Neural crest cell (in vitro differentiated cells): ENCODE measurements around the gene CEP63. TPM values are rescaled to one million over a fixed set of nuclear protein-coding genes. Genes with fewer than 3 reads are reported as not detected.
"Not testable (repeated sequence)": the region's sequence is repeated elsewhere in the genome, so short reads cannot be mapped to it uniquely, and the experiment has no call there.

Experiments
- DNase-seq: peaks from one replicate; pipeline ENCODE4 v3.0.0; 2021; ENCODE audit warnings: low read depth, mixed read lengths, low spot score
- H3K27ac Mint-ChIP-seq: one replicate; pipeline ENCODE4 v1.8.0; 2021; ENCODE audit warnings: mild to moderate bottlenecking, mixed read lengths; ENCODE audit not compliant: unreplicated experiment
- H3K27me3 Mint-ChIP-seq: 2 replicates; pipeline ENCODE4 v1.8.0; 2021; ENCODE audit warnings: low read depth, mild to moderate bottlenecking, mixed read lengths
- H3K36me3 Mint-ChIP-seq: 2 replicates; pipeline ENCODE4 v1.8.0; 2021; ENCODE audit warnings: low read depth, mild to moderate bottlenecking, mixed read lengths
- H3K4me1 Mint-ChIP-seq: 2 replicates; pipeline ENCODE4 v1.8.0; 2021; ENCODE audit warnings: mixed read lengths
- H3K4me3 Mint-ChIP-seq: one replicate; pipeline ENCODE4 v1.8.0; 2021; ENCODE audit warnings: mild to moderate bottlenecking, mixed read lengths
- H3K9me3 Mint-ChIP-seq: 2 replicates; pipeline ENCODE4 v1.8.0; 2021; ENCODE audit warnings: mixed read lengths
- total RNA-seq: library from RNA; stranded (reverse); gene quantifications from 2 replicates; pipeline ENCODE4 v1.2.1, GENCODE V29; 2021
- TF ChIP-seq, protein P1 (sequence below): fragments of 200-600 bp; sonication (generic); conservative IDR thresholded peaks from 2 replicates; pipeline ENCODE4 v1.5.0; 2021; ENCODE audit warnings: antibody characterized with exemption, mild to moderate bottlenecking

Gene CEP63
- total RNA-seq, 1 donor from 2014 or later, result 27.0 TPM

DNA sequence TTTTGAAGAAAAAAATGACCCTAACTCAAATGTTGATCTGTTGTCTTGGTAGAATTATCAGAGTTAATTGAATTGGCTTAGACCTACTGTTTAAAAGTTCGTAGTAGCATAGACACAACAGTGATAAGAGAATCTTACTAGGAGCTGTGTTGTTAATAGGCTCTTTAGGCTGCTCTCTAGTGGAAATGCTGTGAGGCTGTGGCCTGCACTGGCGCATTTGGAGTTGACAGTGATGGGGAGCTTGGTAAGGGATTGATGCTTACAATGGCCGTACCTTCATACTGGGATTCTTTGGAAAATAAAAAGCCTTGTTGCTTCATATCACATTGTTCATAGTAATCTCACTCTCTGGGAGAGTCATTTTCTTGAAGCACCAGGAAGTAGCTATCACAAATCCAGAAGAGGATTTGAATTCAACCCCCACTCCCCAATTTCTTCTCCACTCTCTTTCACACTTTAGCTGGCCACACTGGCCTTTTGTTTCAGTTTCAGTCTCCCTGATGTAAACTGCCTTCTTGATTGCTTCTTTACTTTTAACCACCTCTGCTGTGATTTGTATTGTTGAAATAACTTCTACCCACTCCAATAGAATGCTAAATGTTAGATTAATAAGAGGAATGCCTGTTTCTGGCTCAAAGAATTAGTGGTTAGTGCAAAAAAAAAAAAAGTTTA, 56.6 kb downstream of the CEP63 start:
- DNase-seq, result no peak
- Mint-ChIP-seq H3K4me3 (no peak overlapping the region), H3K36me3 (peaks cover 7% of the 10 kb centered on the region), H3K9me3 (no peaks in the 10 kb centered on the region), H3K27ac (peak overlapping the region; percentile 38), H3K4me1 (no peaks in the 10 kb centered on the region), H3K27me3 (no peaks in the 10 kb centered on the region)
- TF ChIP-seq, protein P1, sequence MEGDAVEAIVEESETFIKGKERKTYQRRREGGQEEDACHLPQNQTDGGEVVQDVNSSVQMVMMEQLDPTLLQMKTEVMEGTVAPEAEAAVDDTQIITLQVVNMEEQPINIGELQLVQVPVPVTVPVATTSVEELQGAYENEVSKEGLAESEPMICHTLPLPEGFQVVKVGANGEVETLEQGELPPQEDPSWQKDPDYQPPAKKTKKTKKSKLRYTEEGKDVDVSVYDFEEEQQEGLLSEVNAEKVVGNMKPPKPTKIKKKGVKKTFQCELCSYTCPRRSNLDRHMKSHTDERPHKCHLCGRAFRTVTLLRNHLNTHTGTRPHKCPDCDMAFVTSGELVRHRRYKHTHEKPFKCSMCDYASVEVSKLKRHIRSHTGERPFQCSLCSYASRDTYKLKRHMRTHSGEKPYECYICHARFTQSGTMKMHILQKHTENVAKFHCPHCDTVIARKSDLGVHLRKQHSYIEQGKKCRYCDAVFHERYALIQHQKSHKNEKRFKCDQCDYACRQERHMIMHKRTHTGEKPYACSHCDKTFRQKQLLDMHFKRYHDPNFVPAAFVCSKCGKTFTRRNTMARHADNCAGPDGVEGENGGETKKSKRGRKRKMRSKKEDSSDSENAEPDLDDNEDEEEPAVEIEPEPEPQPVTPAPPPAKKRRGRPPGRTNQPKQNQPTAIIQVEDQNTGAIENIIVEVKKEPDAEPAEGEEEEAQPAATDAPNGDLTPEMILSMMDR, result no peak

DNA sequence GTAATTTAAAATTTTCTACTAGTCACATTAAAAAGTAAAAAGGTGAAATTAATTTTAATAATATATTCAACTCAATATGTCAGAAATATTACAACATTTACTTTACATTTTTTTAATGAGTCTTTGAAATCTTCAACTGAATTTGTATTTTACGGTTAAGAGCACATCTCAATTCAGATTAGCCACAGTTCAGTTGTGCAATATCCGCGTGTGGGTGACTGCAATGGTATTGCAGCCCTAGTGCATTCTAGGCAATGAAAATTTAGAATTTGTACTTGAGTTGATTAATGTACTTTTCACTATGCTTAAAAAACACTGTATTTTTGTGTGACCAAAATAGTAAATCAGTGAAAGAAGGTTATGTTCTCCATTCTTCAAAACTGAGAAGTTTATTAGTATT, 57.3 kb downstream of the CEP63 start:
- H3K4me1 Mint-ChIP-seq, result no peaks in the 10 kb centered on the region
- H3K4me3 Mint-ChIP-seq, result no peak overlapping the region
- TF ChIP-seq, protein P1, result no peak
- no peak for DNase-seq
- no peaks in the 10 kb centered on the region for H3K27me3 Mint-ChIP-seq
- no peak overlapping the region for H3K27ac Mint-ChIP-seq
- no peaks in the 10 kb centered on the region for H3K9me3 Mint-ChIP-seq
- peaks cover 9% of the 10 kb centered on the region for H3K36me3 Mint-ChIP-seq

DNA sequence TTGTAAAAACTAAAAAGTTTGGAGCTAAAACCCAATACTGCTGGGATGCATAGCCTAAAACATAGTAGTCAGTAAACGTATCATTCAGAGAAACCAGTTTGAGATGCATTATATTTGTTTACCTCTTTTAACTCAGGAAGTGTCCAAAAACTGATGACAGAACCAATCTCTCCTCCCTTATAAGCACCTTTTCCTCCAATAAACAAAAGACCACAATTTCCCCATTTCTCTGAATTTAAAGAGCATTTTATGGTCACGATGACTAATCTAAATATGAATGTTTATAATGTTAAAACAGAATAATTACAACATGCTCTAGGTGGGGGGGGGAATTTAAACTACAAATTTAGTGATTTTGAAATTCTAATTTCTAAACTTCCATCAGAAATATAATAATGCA, 58.5 kb downstream of the CEP63 start:
- no peak for DNase-seq
- Mint-ChIP-seq H3K36me3 (peaks cover 14% of the 10 kb centered on the region), H3K9me3 (no peaks in the 10 kb centered on the region), H3K4me1 (no peaks in the 10 kb centered on the region), H3K4me3 (no peak overlapping the region), H3K27me3 (no peaks in the 10 kb centered on the region), H3K27ac (no peak overlapping the region)
- TF ChIP-seq, protein P1, result no peak

DNA sequence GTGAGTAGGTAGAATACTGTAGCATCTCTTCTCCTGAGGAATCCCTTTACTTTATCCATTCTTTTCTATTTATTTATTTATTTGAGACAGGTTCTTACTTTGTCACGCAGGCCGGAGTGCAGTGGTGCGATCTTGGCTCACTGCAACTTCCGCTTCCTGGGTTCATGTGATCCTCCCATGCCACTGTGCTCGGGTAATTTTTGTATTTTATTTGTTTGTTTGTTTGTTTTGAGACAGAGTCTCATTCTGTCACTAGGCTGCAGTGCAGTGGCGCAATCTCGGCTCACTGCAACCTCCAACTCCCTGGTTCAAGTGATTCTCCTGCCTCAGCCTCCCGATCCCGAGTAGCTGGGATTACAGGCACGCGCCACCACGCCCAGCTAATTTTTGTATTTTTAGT, 58.9 kb downstream of the CEP63 start:
- peaks cover 16% of the 10 kb centered on the region for H3K36me3 Mint-ChIP-seq
- H3K4me1 Mint-ChIP-seq, H3K4me3 Mint-ChIP-seq, H3K9me3 Mint-ChIP-seq, DNase-seq, H3K27me3 Mint-ChIP-seq, H3K27ac Mint-ChIP-seq: not testable (repeated sequence)

DNA sequence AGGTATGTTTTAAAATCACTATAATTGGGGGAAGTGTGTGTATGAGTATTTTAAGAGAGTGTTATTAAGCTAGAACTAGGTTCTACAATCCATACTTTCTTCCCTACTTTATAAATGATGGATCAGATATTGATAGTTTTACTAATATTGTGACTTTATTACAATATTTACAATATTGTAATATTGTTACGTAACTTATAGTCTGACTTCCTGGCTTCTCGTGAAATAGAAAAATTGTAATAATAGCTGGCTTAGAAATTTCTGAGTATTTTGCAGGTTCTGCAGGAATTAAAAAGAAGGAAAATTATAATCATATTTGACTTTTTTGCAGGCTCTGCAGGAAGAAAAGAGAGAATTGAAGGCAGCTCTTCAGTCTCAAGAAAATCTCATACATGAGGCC, 60.0 kb downstream of the CEP63 start:
- peaks cover 22% of the 10 kb centered on the region for H3K36me3 Mint-ChIP-seq
- H3K9me3 Mint-ChIP-seq, result no peaks in the 10 kb centered on the region
- H3K4me1 Mint-ChIP-seq, result no peaks in the 10 kb centered on the region
- H3K4me3 Mint-ChIP-seq, result no peak overlapping the region
- no peak overlapping the region for H3K27ac Mint-ChIP-seq
- DNase-seq, result no peak
- no peaks in the 10 kb centered on the region for H3K27me3 Mint-ChIP-seq
- TF ChIP-seq, protein P1, result no peak

DNA sequence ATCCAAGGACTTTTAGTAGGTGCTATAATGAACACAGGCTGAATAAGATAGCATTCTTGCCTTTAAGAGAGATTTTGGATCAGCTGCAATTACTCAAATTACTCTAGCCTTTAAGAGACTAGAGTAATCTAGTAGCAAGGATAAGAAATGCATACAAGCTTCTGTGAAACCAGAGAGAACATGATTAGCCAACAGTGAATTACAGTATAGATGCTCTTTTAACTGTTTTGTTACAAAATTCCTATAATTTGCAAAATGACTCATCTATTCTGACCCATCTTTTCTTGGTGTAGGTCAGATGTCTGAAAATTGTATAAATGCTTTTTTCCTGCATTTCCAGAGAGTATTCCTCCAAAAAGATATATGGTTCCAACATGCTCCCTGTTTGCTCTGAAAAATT, 66.9 kb downstream of the CEP63 start:
- no peaks in the 10 kb centered on the region for H3K4me1 Mint-ChIP-seq

More for the DNA sequence above, 66.9 kb downstream of the CEP63 start:
- no peaks in the 10 kb centered on the region for H3K27me3 Mint-ChIP-seq
- H3K4me3 Mint-ChIP-seq, result no peak overlapping the region
- TF ChIP-seq, protein P1, result no peak
- H3K9me3 Mint-ChIP-seq, result no peaks in the 10 kb centered on the region
- DNase-seq, result no peak
- H3K27ac Mint-ChIP-seq, result no peak overlapping the region
- H3K36me3 Mint-ChIP-seq, result peaks cover 29% of the 10 kb centered on the region
